Activated CD4-positive, alpha-beta T cell treated with anti-CD3 and anti-CD28 coated beads, Interleukin-2, amount 50 U/mL, for 24 hours (primary cell): ENCODE results near the gene EDIL3.

Experiments
- DNase-seq, 2 donors: peaks; one replicate each; pipeline ENCODE4 v3.0.0-alpha.2; 2020; ENCODE audit warnings: low read depth in 1 of 2, low spot score in 1 of 2

Gene EDIL3, protein sequence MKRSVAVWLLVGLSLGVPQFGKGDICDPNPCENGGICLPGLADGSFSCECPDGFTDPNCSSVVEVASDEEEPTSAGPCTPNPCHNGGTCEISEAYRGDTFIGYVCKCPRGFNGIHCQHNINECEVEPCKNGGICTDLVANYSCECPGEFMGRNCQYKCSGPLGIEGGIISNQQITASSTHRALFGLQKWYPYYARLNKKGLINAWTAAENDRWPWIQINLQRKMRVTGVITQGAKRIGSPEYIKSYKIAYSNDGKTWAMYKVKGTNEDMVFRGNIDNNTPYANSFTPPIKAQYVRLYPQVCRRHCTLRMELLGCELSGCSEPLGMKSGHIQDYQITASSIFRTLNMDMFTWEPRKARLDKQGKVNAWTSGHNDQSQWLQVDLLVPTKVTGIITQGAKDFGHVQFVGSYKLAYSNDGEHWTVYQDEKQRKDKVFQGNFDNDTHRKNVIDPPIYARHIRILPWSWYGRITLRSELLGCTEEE

GRCh38 chr5:84384604-84385575, at the start of gene EDIL3:
EDIL3 (minus strand) TSS chr5:84384880; CDS start chr5:84384374, 506 bp downstream.
- DNase-seq: no peak

GRCh38 chr5:84433461-84433860, 48.8 kb upstream of the EDIL3 start:
- no peak for DNase-seq

GRCh38 chr5:84430863-84431663, 46.4 kb upstream of the EDIL3 start:
- DNase-seq: no peak

- no peak for DNase-seq
These were observed 45.4 kb upstream of the EDIL3 start for GRCh38 chr5:84430079-84430478.

DNA sequence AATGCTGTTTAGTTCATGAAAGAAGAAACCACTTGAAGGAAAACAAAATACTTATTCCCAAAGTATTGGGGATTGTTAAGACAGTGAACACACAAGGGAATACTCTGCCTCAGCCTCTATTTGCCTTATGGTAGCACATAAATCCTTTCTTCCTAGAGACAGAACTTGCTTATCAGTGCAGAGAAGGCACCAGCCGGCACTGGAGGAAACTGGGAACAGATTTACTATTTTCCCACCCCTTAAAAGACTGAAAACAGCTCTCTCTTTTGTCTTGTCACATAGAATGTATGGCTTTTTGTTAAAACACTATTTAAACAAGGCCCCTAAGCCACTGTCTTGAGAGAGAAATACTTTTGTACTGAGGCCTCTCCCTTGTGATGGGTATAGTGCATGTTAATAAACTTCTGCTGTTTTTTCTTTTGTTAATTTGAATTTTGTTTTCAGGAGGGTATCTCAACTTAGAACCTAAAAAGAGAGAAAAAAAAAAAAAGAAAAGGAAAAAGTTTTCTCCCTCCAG, 40.7 kb upstream of the EDIL3 start:
- no peak for DNase-seq

- DNase-seq: no peak
These were observed 35.1 kb upstream of the EDIL3 start for GRCh38 chr5:84419742-84420141.

DNA sequence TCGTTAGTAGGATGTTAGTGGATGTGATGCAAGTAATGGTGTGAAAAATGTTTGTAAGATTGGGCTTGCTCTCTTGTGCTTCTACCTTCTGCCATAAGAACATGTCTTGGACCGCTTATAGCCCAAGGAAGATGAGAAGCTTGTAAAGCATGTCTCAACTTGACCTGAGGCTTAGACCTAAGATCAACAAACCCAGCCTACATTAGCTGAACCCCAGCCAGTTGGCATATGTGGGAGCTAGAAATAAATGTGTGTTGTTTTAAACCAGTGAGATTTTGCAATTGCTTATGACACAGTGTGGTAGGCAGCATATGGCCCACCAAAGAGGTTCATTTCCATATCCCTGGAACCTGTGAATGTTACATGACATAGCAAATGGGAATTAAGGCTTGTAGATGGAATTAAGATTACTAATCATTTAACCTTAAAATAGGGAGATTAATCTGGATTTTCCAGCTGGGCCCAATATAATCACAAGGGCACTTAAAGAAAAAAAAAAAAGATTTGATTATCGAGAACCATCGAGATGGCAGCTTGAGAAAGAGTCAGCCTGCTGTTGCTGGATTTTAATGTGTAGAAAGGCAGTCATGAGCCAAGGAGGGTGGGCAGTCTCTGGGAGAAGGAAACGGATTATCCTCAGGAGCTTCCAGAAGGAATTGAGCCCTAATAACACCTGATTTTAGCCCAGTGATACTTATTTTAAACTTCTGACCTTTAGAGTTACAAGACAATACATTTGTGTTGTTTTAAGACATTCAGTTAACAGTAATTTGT, 27.3 kb upstream of the EDIL3 start:
- DNase-seq: no peak

GRCh38 chr5:84406111-84406510, 21.4 kb upstream of the EDIL3 start:
- no peak for DNase-seq

DNA sequence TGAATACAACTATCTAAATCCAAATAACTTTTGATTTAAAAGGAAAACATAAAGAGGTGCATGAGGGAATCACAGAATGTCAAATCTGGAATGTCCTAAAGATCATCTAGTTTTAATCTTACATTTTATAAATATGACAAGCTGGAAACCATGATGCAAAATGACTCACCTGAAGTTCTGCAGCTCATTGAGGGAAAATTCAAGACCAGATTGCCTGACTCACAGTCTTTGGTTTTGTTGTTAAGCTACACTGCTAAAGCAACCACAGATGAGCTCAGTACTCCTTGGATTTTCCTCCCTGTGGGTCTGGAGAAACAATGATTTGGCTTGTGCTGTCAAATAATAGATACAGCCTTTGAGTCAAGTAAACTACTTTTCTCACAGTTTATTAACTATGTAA, 19.1 kb upstream of the EDIL3 start:
- DNase-seq: no peak

DNA sequence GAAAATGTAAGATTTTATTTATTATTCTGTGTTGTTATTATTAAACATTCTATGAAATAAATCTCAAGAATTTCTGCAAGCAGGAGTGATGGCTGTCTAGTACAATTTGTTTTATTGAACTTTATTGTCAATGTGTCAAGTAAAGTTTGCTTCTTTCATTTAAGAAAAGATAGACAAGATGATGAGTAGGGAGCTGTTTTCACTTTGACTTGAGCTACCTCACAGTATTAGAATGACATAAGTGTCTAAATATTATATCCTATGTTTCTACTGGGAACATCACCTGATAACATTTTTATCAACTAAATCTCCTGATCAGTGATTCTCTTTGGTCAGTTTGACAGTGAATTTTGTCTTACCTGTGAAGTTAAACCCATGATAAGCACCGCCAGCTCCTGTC, 12.7 kb upstream of the EDIL3 start:
- DNase-seq: no peak

GRCh38 chr5:84393969-84394368, 9.3 kb upstream of the EDIL3 start:
- DNase-seq: no peak

DNA sequence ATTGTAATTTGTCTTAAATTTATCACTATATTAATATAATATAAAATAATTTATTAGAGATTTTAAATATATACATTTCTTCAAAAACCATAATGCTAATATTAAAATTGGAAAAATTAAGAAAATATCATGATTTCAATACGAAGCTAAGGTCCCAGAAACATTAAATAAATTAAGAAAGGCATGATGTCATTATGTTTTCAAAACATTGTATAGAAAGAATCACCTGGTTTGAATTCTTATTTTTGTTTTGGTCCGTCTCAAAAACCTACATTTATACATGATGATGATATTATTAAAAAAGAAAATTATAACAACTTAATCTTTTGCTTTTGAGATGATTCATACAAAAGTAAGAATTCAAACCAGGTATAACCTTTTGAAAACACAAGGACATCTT, 8.2 kb upstream of the EDIL3 start:
- no peak for DNase-seq

GRCh38 chr5:84385705-84386104, 1.0 kb upstream of the EDIL3 start:
- no peak for DNase-seq

GRCh38 chr5:84383816-84384603, 670 bp downstream of the EDIL3 start:
- no peak for DNase-seq

- no peak for DNase-seq
These were observed 1.3 kb downstream of the EDIL3 start for GRCh38 chr5:84383296-84383815.

GRCh38 chr5:84382363-84383295, 2.1 kb downstream of the EDIL3 start:
- DNase-seq: no peak

DNA sequence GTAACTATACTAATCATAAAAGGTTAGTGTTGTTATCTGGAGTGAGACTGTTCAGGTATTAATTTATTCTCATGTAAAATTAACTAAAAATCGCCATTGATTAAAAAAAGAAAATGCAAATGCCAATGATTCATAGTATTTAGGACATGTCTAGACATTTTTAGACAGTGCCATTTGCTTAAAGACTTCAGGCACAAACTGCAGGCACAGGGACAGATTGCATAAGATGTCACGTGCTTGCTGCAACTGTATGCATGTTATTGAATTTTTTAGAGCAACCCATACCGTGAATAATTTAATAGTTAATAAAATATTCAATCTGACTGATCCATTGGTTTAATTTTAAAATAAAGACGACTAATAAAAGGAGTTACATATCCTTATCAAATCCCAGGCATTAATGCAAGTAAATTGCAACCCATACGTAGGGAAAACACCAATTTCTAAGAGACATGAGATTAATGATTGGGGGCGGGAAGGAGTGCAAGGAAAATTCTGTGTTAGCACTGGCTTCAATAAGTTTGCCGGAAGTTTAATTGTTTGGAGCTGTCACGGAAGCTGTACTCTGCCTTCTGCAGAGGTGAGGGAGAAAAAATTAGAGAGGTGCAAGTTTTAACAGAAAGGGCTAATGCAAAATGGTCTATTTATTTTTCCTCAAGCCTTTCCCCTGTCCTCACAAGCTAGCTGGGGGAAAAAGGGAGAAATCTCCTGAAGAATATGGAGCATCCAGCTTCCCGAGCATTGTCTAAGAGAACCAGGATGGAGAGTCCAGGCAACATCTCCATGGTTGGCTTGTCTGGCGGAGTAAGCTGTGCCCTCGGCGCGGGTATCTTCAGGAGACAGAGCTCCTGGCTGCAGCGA, 2.9 kb downstream of the EDIL3 start:
- no peak for DNase-seq
